ENCODE results near the gene SOX4. TPM values are rescaled to one million over a fixed set of nuclear protein-coding genes. Genes with fewer than 3 reads are reported as not detected.
"Not testable (repeated sequence)": the region's sequence is repeated elsewhere in the genome, so short reads cannot be mapped to it uniquely, and the experiment has no call there.

Gene SOX4
- total RNA-seq (ENCODE audit: unreplicated experiment): 132 TPM
- long read RNA-seq, full-length matches to known transcripts: 151 of 151 reads
- long read RNA-seq, partial matches to known transcripts: 0 of 151 reads
- long read RNA-seq, other reads (novel, unspliced or antisense): 0 of 151 reads

DNA sequence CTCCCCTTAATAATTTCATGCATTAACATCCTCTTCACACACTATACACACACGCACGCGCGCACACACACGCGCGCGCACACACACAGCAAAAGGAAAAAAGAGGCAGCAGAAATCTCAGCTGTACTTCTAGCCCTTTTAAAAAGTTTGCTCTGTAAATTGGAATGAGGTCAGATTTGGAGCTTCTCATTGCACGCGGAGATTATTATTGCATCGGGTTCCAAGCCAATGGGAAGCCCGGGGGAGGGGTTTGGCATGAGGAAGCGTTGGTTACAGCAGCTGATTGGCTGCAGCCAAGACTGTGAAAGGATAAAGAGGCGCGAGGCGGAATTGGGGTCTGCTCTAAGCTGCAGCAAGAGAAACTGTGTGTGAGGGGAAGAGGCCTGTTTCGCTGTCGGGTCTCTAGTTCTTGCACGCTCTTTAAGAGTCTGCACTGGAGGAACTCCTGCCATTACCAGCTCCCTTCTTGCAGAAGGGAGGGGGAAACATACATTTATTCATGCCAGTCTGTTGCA lies at the start of gene SOX4:
Gene SOX4 (plus strand): TSS at position 340 of the 515 bp plus-strand sequence. CDS start 784 bp downstream, outside the sequence.
- Mint-ChIP-seq H3K4me1 (ENCODE audit: unreplicated experiment) (peaks cover 11% of the 10 kb centered on the region), H3K9me3 (ENCODE audit: unreplicated experiment) (no peaks in the 10 kb centered on the region), H3K27me3 (ENCODE audit: unreplicated experiment) (peaks cover 11% of the 10 kb centered on the region), H3K36me3 (ENCODE audit: low read depth, unreplicated experiment) (peaks cover 29% of the 10 kb centered on the region), H3K4me3 (ENCODE audit: unreplicated experiment) (peak within 1 kb of the TSS; percentile 98), H3K27ac (ENCODE audit: unreplicated experiment) (peak within 1 kb of the TSS; percentile 90)
- no peak for TF ChIP-seq CTCF (IDR thresholded peaks at IDR 0.05; ENCODE audit: unreplicated experiment)
- peak; percentile 92 for DNase-seq (ENCODE audit: low spot score)

DNA sequence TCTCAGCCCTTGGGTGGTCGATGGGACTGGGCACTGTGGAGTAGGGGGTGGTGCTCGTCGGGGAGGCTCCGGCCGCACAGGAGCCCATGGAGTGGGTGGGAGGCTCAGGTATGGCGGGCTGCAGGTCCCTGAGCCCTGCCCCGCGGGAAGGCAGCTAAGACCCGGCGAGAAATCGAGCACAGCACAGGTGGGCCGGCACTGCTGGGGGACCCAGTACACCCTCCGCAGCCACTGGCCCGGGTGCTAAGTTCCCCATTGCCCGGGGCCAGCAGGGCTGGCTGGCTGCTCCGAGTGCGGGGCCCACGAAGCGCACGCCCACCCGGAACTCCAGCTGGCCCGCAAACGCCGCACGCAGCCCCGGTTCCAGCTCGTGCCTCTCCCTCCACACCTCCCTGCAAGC lies 41.3 kb upstream of the SOX4 start:
- H3K36me3 Mint-ChIP-seq (ENCODE audit: low read depth, unreplicated experiment); H3K4me1 Mint-ChIP-seq (ENCODE audit: unreplicated experiment); H3K27me3 Mint-ChIP-seq (ENCODE audit: unreplicated experiment); H3K27ac Mint-ChIP-seq (ENCODE audit: unreplicated experiment); H3K4me3 Mint-ChIP-seq (ENCODE audit: unreplicated experiment); DNase-seq (ENCODE audit: low spot score); H3K9me3 Mint-ChIP-seq (ENCODE audit: unreplicated experiment): not testable (repeated sequence)

GRCh38 chr6:21554286-21554685 lies 39.3 kb upstream of the SOX4 start:
- peaks cover 2% of the 10 kb centered on the region for H3K27me3 Mint-ChIP-seq (ENCODE audit: unreplicated experiment)
- H3K4me3 Mint-ChIP-seq (ENCODE audit: unreplicated experiment): no peak overlapping the region
- H3K36me3 Mint-ChIP-seq (ENCODE audit: low read depth, unreplicated experiment): peaks cover 5% of the 10 kb centered on the region
- no peak overlapping the region for H3K27ac Mint-ChIP-seq (ENCODE audit: unreplicated experiment)
- H3K4me1 Mint-ChIP-seq (ENCODE audit: unreplicated experiment): no peaks in the 10 kb centered on the region
- no peak for DNase-seq (ENCODE audit: low spot score)
- TF ChIP-seq CTCF (IDR thresholded peaks at IDR 0.05; ENCODE audit: unreplicated experiment): no peak
- H3K9me3 Mint-ChIP-seq (ENCODE audit: unreplicated experiment): no peaks in the 10 kb centered on the region

DNA sequence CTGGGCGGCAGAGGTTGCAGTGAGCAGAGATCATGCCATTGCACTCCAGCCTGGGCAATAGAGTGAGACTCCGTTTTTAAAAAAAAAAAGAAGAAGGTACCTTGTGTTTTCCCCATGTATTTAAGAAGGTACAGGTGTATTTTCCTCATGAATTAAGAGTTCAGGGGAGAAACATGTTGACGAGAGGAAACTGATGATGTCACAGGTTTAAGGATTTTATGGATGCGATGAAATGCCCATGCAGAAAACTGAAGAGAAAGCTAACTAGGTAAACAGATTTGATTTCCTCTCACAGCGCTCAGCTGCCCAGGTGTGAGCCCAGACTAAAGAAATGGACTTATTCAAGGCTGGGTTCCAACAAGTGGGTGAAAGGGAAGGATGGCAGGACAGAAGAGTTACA lies 38.4 kb upstream of the SOX4 start:
- peaks cover 2% of the 10 kb centered on the region for H3K27me3 Mint-ChIP-seq (ENCODE audit: unreplicated experiment)
- H3K9me3 Mint-ChIP-seq (ENCODE audit: unreplicated experiment): no peaks in the 10 kb centered on the region
- TF ChIP-seq CTCF (IDR thresholded peaks at IDR 0.05; ENCODE audit: unreplicated experiment): no peak
- peaks cover 5% of the 10 kb centered on the region for H3K36me3 Mint-ChIP-seq (ENCODE audit: low read depth, unreplicated experiment)
- DNase-seq (ENCODE audit: low spot score): no peak
- no peak overlapping the region for H3K4me3 Mint-ChIP-seq (ENCODE audit: unreplicated experiment)
- H3K27ac Mint-ChIP-seq (ENCODE audit: unreplicated experiment): no peak overlapping the region
- H3K4me1 Mint-ChIP-seq (ENCODE audit: unreplicated experiment): no peaks in the 10 kb centered on the region

DNA sequence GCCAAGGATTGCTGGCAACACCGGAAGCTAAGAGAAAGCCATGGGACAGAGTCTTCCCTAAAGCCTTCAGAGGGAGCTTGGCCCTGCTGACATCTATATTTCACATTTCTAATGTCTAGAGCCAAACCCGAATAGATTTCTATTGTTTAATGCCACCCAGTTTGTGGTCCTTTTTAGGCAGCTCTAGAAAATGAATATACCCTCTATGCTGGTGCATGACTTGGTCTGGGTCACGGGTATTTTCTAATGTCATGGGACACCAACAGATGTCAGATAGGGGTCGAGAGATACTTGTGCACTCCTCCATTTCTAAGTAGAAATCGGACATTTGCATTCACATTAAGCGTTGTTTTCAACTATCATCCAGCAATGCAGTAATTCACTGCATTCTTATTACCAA lies 37.0 kb upstream of the SOX4 start:
- no peaks in the 10 kb centered on the region for H3K4me1 Mint-ChIP-seq (ENCODE audit: unreplicated experiment)
- H3K27me3 Mint-ChIP-seq (ENCODE audit: unreplicated experiment): peaks cover 2% of the 10 kb centered on the region
- peaks cover 5% of the 10 kb centered on the region for H3K36me3 Mint-ChIP-seq (ENCODE audit: low read depth, unreplicated experiment)
- H3K4me3 Mint-ChIP-seq (ENCODE audit: unreplicated experiment): no peak overlapping the region
- no peak for TF ChIP-seq CTCF (IDR thresholded peaks at IDR 0.05; ENCODE audit: unreplicated experiment)
- DNase-seq (ENCODE audit: low spot score): no peak
- H3K27ac Mint-ChIP-seq (ENCODE audit: unreplicated experiment): no peak overlapping the region
- no peaks in the 10 kb centered on the region for H3K9me3 Mint-ChIP-seq (ENCODE audit: unreplicated experiment)

Data from endothelial cell (in vitro differentiated cells).